Dermis lymphatic vessel endothelial cell (primary cell): ENCODE measurements around the gene JCAD. TPM values are rescaled to one million over a fixed set of nuclear protein-coding genes. Genes with fewer than 3 reads are reported as not detected.

Experiments
- total RNA-seq: library from RNA; depleted of rRNA; stranded (reverse); fragments of >200 nt; gene quantifications from 2 replicates; pipeline ENCODE4 v1.2.1, GENCODE V29; 2014

The JCAD gene
- total RNA-seq: 55.3 and 59.0 TPM in 2 replicates

GRCh38 chr10:30059209-30060107, at the start of gene JCAD:
Gene JCAD, minus strand, starts transcription at chr10:30059586. Its CDS starts 11,774 bp downstream, at chr10:30047812.

